Right hindlimb (tissue), 1 donor: ENCODE results near the gene GMDS.

Experiments
- DNase-seq: peaks from one replicate; pipeline ENCODE4 v3.0.0-alpha.2; 2018

The GMDS gene

GRCh38 chr6:2173203-2173961, 72.0 kb downstream of the GMDS start:
- DNase-seq: no peak

DNA sequence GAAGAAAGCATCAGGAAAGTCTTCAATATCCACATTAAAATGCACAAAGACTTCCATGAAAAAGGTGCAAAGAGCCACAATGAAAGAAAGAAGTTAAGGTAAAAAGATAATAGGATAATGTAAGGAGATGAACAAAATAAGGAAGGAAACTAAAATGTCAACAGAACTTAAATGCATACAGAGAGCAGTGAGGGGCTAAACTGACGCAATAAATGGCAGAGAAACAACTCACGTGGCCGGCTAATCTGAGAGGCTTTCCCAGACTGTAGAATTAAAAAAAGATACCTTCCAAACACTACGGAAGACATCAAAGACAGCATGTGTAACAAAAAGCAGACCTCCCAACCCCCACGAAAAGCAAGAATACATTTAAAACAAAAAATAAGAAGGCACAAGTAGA, 73.7 kb downstream of the GMDS start:
- no peak for DNase-seq

GRCh38 chr6:2168480-2168879, 76.9 kb downstream of the GMDS start:
- DNase-seq: no peak

DNA sequence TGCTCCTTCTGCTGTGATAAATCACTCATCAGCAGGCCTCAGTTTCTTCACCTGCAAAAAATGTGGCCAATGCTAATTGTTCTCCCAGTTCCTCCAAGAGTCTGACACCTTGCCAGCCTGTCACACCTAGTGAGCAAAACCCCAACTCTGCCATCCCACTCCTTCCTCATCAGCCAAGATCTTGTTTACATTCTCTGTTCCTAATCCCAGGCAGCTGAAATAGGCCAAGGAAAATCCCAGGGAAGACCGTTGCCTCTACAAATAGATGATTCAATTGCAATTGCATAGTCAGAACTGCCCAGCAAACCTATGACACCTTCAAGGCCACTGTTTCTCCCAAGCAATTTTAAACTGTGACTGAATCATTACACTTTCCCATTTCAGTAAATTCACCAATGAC, 78.7 kb downstream of the GMDS start:
- DNase-seq: no peak

- DNase-seq: no peak
Observed at GRCh38 chr6:2165286-2165685, 80.1 kb downstream of the GMDS start.

GRCh38 chr6:2164481-2164880, 80.9 kb downstream of the GMDS start:
- DNase-seq: no peak

- no peak for DNase-seq
Observed at GRCh38 chr6:2162079-2162445, 83.3 kb downstream of the GMDS start.

GRCh38 chr6:2158596-2159271, 86.7 kb downstream of the GMDS start:
- DNase-seq: no peak

GRCh38 chr6:2157441-2158127, 87.8 kb downstream of the GMDS start:
- DNase-seq: no peak

GRCh38 chr6:2155206-2155605, 90.2 kb downstream of the GMDS start:
- DNase-seq: no peak

- DNase-seq: no peak
Observed at GRCh38 chr6:2149361-2150006, 95.9 kb downstream of the GMDS start.

GRCh38 chr6:2148748-2149147, 96.7 kb downstream of the GMDS start:
- no peak for DNase-seq

DNA sequence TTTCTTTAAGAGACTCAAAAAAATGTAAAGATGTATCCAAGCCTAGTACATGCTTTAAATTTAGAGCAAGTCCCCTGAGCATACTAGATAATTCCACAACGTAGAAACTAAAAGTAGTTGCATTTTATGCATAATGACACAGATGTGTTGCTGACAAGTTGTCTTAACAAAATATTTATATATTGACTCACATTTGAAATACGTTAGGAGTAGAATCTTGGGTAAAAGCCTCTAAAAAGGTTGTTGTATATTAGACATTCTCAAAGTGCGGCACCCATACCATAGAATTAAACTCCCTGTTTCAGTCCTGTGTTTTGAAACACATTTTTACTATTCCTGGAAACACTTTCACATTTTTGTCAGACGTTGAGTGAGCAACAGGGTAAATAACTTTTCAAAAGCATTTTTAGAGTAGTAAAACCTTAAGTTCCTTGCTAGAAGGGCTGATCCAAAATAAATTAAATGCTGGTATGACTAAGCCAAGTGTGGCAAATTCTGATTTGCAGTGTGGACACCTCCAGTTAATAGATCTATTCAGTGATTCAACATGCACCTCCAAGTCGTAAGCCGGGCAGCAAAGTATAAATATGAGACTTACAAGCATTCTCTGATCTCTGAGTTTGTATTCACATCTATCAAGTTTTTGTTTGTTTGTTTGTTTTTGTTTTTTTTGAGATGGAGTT, 97.5 kb downstream of the GMDS start:
- DNase-seq: no peak

DNA sequence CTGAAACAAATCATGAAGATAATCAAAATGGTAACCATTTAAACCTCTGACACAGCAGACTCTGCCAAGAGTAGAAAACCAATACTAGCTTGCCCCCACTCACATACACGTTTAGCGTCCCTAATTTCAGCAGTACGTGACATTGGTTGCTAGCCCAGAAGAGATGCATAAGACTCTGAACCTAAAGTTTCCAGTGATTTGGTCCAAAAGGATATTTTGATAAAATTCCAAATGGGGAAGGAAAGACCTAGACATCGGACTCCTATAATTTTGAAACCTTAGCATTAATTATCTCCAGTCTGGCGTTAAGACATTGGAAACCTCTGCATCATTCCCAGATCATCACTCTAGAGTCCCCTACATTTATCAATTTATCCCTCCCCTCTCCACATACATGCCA, 98.1 kb downstream of the GMDS start:
- DNase-seq: no peak

GRCh38 chr6:2144210-2144609, 101.2 kb downstream of the GMDS start:
- DNase-seq: no peak

DNA sequence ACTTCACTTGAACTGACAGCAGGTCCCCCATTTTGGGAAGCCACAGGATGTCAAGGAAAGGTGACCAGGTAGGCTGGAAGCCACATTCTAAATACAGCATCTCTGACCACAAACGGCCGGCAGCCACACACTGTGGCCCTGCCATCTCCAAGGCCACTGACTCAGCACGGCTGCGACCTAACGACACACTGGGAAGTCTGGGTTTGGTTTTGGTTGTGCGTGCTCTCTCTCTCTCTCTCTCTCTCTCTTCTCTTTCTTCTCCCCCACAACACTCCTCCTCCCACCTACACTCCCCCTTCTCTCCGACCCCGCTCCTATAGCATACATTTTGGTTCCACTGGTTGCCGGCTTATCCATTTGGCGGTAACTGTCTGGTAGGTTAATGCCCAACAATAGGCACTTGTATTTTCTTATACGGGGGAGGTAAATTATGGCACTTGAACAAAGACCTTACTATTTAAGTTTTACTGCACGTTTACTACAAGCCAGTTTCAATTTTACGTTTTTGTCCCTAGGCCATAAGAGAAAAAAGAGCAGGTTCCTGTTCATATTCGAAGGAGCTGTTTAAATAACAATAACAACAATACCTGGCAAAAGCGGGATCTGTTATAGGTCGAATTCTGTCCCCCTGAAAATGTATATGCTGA, 103.6 kb downstream of the GMDS start:
- DNase-seq: no peak

- DNase-seq: no peak
Observed at GRCh38 chr6:2140438-2141128, 104.8 kb downstream of the GMDS start.

GRCh38 chr6:2135401-2135800, 110.0 kb downstream of the GMDS start:
- no peak for DNase-seq

DNA sequence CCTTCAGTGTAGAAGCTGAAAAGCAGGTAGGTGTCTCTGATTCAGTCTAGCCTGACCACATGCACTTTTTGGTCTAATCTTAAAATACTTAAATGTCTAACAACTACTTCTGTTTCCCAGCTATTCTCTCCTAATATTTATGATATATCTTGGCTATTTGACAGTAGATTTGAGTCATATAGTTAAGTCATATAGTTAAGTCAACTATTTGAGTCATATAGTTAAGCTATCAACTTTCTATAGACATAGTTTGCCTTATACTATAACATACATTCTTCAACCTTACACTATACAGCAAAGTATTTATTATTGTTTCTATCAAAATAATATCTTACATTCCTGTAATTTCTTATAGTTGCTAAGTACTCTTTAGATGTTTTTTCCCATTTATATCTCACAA, 110.9 kb downstream of the GMDS start:
- no peak for DNase-seq

DNA sequence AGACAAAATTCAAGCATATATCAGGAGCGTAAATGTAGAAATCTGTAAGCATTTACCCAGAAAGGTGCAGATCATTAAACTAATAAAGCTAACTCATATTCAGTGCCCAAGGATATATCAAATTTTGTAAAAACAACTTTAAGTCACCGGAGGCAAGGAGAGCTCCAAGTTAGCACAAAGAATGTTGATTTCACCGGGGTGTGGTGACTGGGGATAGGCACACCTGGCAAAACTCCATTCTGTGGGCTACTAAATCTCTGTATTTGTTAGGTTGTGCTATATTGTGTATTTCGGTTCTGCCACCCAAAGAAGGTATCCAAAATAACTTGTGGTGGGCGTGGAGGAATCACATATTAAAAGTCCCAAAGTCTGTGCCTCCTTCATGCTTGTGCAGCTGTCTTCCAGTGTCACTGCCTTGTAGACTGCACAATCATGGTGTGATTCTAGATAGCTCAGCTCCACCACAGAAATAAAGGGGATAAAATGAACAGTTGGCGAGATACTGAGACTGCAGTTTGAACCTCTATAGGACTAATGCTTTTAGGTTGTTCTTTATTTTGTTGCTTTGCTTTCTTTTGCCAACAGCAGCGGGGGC, 111.6 kb downstream of the GMDS start:
- no peak for DNase-seq

DNA sequence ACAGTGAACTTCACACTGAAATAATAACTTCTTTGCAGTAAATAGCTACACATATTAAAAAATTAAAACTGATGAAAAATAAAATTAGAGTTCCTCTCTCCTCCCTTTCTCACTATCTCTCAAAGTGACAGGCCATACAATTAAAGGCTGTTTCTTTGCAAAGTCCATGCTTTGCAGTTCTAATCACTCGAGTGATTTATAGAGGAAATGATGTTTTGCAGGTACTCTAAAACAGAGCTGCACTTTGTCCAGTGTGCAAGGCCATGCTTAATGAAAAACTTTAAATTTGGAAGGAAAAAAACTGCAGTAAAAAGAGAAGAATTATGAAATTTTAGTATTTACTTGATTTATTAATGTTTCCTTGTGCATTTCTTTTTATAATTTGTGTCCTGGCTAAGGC, 112.5 kb downstream of the GMDS start:
- DNase-seq: no peak
